GM12801 (cell line): ENCODE results near the gene CD8B.
"Not testable (repeated sequence)": the region's sequence is repeated elsewhere in the genome, so short reads cannot be mapped to it uniquely, and the experiment has no call there.

ENCODE experiments used
- TF ChIP-seq, protein P1 (sequence below): IDR thresholded peaks from one replicate; pipeline ENCODE4 v1.5.1; 2011; ENCODE audit warnings: control low read depth; ENCODE audit not compliant: insufficient read length; ENCODE audit errors: extremely low read depth

CD8B gene

DNA sequence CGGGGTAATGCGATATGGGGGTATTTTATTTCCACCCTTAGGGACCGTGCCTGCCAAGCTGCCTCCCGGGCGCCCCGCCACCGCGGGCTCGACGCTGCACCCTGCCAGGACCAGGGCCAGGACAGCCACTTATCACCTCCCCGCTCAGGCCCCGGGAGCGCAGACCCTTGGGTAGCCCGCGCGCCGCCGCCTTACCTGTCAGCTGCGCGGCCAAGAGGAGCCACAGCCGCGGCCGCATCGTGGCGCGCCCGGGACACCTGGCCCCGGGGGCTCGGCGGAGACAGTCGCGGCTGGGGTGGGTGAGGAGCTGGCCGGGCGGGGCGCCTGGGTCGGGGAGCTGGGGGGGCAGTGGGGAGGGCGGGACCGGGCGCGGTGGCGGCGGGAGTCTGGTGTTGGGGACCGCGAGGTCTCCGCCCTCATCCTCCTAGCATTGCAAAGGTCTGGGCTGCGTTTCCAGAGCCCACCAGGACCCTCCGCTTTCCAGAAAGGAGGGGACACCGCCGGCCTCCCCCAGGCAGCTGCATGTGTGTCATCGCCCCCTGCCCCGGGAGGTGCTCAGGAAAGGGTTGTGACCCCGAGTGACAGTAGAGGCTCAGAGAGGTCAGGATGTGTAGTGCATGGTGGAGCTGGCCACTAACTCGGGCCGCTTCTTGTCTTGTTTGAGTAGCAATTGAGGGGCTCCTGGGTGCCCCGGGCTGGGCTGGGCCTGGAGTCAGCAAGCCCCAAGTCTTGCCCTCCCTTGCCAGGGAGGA is at the start of gene CD8B:
Gene CD8B (minus strand): TSS at position 259 of the 752 bp plus-strand sequence. CDS start 21 bp downstream, at position 238.
- TF ChIP-seq, protein P1, sequence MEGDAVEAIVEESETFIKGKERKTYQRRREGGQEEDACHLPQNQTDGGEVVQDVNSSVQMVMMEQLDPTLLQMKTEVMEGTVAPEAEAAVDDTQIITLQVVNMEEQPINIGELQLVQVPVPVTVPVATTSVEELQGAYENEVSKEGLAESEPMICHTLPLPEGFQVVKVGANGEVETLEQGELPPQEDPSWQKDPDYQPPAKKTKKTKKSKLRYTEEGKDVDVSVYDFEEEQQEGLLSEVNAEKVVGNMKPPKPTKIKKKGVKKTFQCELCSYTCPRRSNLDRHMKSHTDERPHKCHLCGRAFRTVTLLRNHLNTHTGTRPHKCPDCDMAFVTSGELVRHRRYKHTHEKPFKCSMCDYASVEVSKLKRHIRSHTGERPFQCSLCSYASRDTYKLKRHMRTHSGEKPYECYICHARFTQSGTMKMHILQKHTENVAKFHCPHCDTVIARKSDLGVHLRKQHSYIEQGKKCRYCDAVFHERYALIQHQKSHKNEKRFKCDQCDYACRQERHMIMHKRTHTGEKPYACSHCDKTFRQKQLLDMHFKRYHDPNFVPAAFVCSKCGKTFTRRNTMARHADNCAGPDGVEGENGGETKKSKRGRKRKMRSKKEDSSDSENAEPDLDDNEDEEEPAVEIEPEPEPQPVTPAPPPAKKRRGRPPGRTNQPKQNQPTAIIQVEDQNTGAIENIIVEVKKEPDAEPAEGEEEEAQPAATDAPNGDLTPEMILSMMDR, result not testable (repeated sequence)

DNA sequence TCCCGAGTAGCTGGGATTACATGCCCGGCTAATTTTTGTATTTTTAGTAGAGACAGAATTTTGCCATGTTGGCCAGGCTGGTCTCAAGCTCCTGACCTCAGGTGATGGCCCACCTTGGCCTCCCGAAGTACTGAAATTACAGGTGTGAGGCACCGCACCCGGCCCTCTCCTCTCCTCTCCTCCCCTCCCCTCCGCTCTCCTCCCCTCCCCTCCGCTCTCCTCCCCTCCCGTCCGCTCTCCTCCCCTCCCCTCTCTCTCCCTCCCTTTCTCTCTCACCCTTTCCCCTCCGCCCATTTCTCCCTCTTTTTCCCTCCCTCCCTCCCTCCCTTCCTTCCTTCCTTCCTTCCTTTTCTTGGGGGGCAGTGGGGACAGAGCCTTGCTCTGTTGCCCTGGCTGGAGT is 28.4 kb downstream of the CD8B start:
- TF ChIP-seq, protein P1, result no peak

- TF ChIP-seq, protein P1, result no peak
Measured at GRCh38 chr2:86832334-86833096, 29.2 kb downstream of the CD8B start.

GRCh38 chr2:86831537-86831936 is 30.1 kb downstream of the CD8B start:
- TF ChIP-seq, protein P1, result no peak

DNA sequence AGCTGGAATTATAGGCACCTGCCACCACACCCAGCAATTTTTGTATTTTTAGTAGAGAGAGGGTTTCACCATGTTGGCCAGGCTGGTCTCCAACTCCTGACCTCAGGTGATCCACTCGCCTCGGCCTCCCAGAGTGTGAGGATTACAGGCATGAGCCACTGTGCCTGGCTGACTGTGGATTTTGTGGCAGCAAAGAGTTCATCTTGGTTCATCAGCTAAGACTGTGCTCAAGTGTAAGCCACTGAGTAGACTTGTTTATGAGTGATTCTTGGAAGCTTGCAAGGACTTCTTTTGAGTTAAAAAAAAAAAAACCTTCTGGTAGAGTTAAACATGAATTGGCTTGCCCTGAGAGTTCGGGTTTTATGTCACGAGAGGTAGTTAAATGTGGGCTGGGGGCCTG is 34.7 kb downstream of the CD8B start:
- TF ChIP-seq, protein P1, result no peak

DNA sequence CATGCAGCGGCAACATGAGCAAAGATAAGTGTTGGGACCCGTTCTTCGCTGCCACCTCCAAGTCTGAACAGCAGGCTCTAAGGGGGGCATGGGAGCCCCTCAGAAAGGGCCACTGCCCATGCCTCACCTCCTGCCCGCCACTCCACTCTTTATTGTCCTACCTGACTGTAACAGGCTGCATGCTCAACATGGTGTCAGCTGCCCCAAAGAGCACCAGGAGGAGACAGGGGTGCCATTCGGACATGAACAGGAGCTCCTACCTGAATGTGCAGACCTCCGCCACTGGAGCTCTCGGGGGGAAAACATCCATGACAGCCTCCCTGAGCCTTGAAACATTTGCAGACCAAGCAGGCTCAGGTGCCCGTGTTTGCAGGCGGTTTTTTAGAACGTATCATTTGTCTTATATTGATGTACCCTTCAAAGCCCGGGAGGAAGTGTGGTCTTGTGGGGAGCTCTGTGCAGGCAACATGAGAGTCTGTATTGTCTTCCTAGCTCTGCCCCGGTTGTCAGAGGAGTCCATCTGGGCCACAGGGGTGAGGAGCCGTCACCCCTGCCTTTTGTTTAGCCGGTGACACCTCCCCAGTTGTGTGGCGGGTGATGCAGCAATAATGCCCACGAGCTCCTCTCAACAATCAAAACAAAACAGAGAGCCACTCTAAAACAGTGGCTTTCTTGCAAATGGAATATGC is 35.8 kb downstream of the CD8B start:
- TF ChIP-seq, protein P1, result no peak

- TF ChIP-seq, protein P1, result no peak
Measured at GRCh38 chr2:86825036-86825692, 36.5 kb downstream of the CD8B start.
